ENCODE results near the gene KIF19.

- TF ChIP-seq CTCF (conservative IDR thresholded peaks at IDR 0.05; ENCODE audit: low read depth, low read length), result no peak
- no peak for TF ChIP-seq EZH2 (IDR thresholded peaks at IDR 0.05; ENCODE audit: low read length, unreplicated experiment)
- TF ChIP-seq EZH2phosphoT487 (IDR thresholded peaks at IDR 0.05; ENCODE audit: borderline replicate concordance, low read length), result no peak
These were observed 28.1 kb upstream of the KIF19 start for GRCh38 chr17:74297941-74298340.
